Karpas-422 (cell line): ENCODE data around the gene KDM5A. TPM values are rescaled to one million over a fixed set of nuclear protein-coding genes. Genes with fewer than 3 reads are reported as not detected.

Experiments
- DNase-seq: peaks from one replicate; pipeline ENCODE4 v3.0.0-alpha.2; 2015
- H2AFZ ChIP-seq: fragments of 200-600 bp; sonication (generic); 2 replicates; pipeline ENCODE4 v1.6.1; 2014; ENCODE audit warnings: antibody characterized with exemption, low read length, mixed read lengths
- H3K27ac ChIP-seq: fragments of 200-600 bp; sonication (generic); 2 replicates; pipeline ENCODE4 v1.5.1; 2014; ENCODE audit warnings: mild to moderate bottlenecking, low read length, moderate library complexity
- H3K27me3 ChIP-seq: fragments of 200-600 bp; sonication (generic); 2 replicates; pipeline ENCODE4 v1.6.1; 2014; ENCODE audit warnings: low read length, mixed read lengths
- H3K36me3 ChIP-seq: fragments of 200-600 bp; sonication (generic); 2 replicates; pipeline ENCODE4 v1.6.1; 2014; ENCODE audit warnings: low read length, mixed read lengths; ENCODE audit not compliant: insufficient read depth
- H3K4me1 ChIP-seq: fragments of 200-600 bp; sonication (generic); 2 replicates; pipeline ENCODE4 v1.6.1; 2014; ENCODE audit warnings: mild to moderate bottlenecking, low read length, mixed read lengths
- H3K4me2 ChIP-seq: fragments of 200-600 bp; sonication (generic); 2 replicates; pipeline ENCODE4 v1.6.1; 2014; ENCODE audit warnings: low read length, low read depth, mild to moderate bottlenecking; ENCODE audit not compliant: poor library complexity, severe bottlenecking
- H3K4me3 ChIP-seq: fragments of 200-600 bp; sonication (generic); 2 replicates; pipeline ENCODE4 v1.5.1; 2014; ENCODE audit warnings: mild to moderate bottlenecking, antibody characterized with exemption, low read length, mixed read lengths
- H3K79me2 ChIP-seq: fragments of 200-600 bp; sonication (generic); 2 replicates; pipeline ENCODE4 v1.6.1; 2014; ENCODE audit warnings: mild to moderate bottlenecking, low read length, mixed read lengths
- H3K9ac ChIP-seq: fragments of 200-600 bp; sonication (generic); 2 replicates; pipeline ENCODE4 v1.6.0; 2014; ENCODE audit warnings: low read length
- H3K9me2 ChIP-seq: fragments of 200-600 bp; sonication (generic), shearing (Covaris generic); replicated peaks from 2 replicates; pipeline ENCODE4 v1.6.0; 2014; ENCODE audit warnings: mild to moderate bottlenecking, low read length, moderate library complexity; ENCODE audit not compliant: insufficient read depth
- H3K9me3 ChIP-seq: fragments of 300-700, 200-600 bp; sonication (generic); 2 replicates; pipeline ENCODE4 v1.6.1; 2014; ENCODE audit warnings: low read length, mixed read lengths
- H4K20me1 ChIP-seq: fragments of 200-600 bp; sonication (generic); 2 replicates; pipeline ENCODE4 v1.6.1; 2014; ENCODE audit warnings: mild to moderate bottlenecking, antibody characterized with exemption, low read length, low read depth; ENCODE audit not compliant: insufficient read depth
- total RNA-seq: library from RNA; depleted of rRNA; stranded (reverse); fragments of >200 nt; shearing (Covaris generic); gene quantifications from 2 replicates; pipeline ENCODE4 v1.2.3, GENCODE V29; 2014; ENCODE audit warnings: low replicate concordance; rRNA removed

KDM5A gene
- total RNA-seq, 1 experiment from 2014 or later: 64.7 TPM

GRCh38 chr12:234019-234418 is 155.1 kb downstream of the KDM5A start:
- DNase-seq: no peak
- no peak overlapping the region for H3K4me2 ChIP-seq
- no peaks in the 10 kb centered on the region for H4K20me1 ChIP-seq
- no peaks in the 10 kb centered on the region for H3K27me3 ChIP-seq
- no peak overlapping the region for H2AFZ ChIP-seq
- H3K9me2 ChIP-seq: no peaks in the 10 kb centered on the region
- no peaks in the 10 kb centered on the region for H3K79me2 ChIP-seq
- H3K4me1 ChIP-seq: peaks cover 5% of the 10 kb centered on the region; the same call in 1 of the 2 replicates
- H3K9me3 ChIP-seq: no peaks in the 10 kb centered on the region
- no peak overlapping the region for H3K27ac ChIP-seq
- H3K9ac ChIP-seq: no peak overlapping the region
- no peaks in the 10 kb centered on the region for H3K36me3 ChIP-seq
- no peak overlapping the region for H3K4me3 ChIP-seq

- Histone ChIP-seq H2AFZ (no peak overlapping the region), H3K79me2 (no peaks in the 10 kb centered on the region), H3K9me2 (no peaks in the 10 kb centered on the region), H3K4me3 (no peak overlapping the region), H3K9me3 (no peaks in the 10 kb centered on the region), H3K4me1 (peaks cover 5% of the 10 kb centered on the region; the same call in 1 of the 2 replicates), H3K27me3 (no peaks in the 10 kb centered on the region), H4K20me1 (no peaks in the 10 kb centered on the region), H3K36me3 (no peaks in the 10 kb centered on the region), H3K4me2 (no peak overlapping the region), H3K9ac (no peak overlapping the region), H3K27ac (no peak overlapping the region)
- peak; percentile 56 for DNase-seq
These were observed 155.5 kb downstream of the KDM5A start for GRCh38 chr12:233615-233968.

GRCh38 chr12:232731-233614 is 156.1 kb downstream of the KDM5A start:
- no peaks in the 10 kb centered on the region for H4K20me1 ChIP-seq

GRCh38 chr12:230925-231671 is 158.0 kb downstream of the KDM5A start:
- no peaks in the 10 kb centered on the region for H3K9me3 ChIP-seq
- no peaks in the 10 kb centered on the region for H3K79me2 ChIP-seq
- H4K20me1 ChIP-seq: no peaks in the 10 kb centered on the region
- no peaks in the 10 kb centered on the region for H3K9me2 ChIP-seq
- H3K9ac ChIP-seq: no peak overlapping the region
- no peak overlapping the region for H3K4me3 ChIP-seq
- no peak for DNase-seq
- no peak overlapping the region for H3K4me2 ChIP-seq
- H3K27me3 ChIP-seq: no peaks in the 10 kb centered on the region
- H3K27ac ChIP-seq: no peak overlapping the region
- H3K36me3 ChIP-seq: no peaks in the 10 kb centered on the region
- no peak overlapping the region for H2AFZ ChIP-seq
- peaks cover 5% of the 10 kb centered on the region; the same call in 1 of the 2 replicates for H3K4me1 ChIP-seq

More at GRCh38 chr12:232731-233614, 156.1 kb downstream of the KDM5A start:
- Histone ChIP-seq H3K9me2 (no peaks in the 10 kb centered on the region), H3K27ac (no peak overlapping the region), H3K4me3 (no peak overlapping the region), H3K4me2 (no peak overlapping the region), H3K9ac (no peak overlapping the region), H3K9me3 (no peaks in the 10 kb centered on the region), H3K79me2 (no peaks in the 10 kb centered on the region), H2AFZ (no peak overlapping the region), H3K36me3 (no peaks in the 10 kb centered on the region), H3K27me3 (no peaks in the 10 kb centered on the region), H3K4me1 (peaks cover 5% of the 10 kb centered on the region; the same call in 1 of the 2 replicates)
- DNase-seq: no peak

Other genes with a start within 250 kb of the KDM5A start
- gene SLC6A12, start 175.2 kb downstream of the KDM5A start, total RNA-seq: 0.14 TPM in 1 of 2 replicates, not detected in the other
- not detected in 2 replicates for gene SLC6A13, start 126.5 kb downstream of the KDM5A start, total RNA-seq
- gene CCDC77, start 12.3 kb upstream of the KDM5A start, total RNA-seq: 10.9 and 17.7 TPM in 2 replicates
- 0.30 TPM in 1 of 2 replicates, not detected in the other for gene B4GALNT3, start 70.6 kb upstream of the KDM5A start, total RNA-seq